Ectodermal cell (in vitro differentiated cells): ENCODE measurements around the gene VPREB3.

Source experiments
- H3K27ac ChIP-seq: 2 replicates; pipeline ENCODE4 v1.7.0; 2013; ENCODE audit warnings: mild to moderate bottlenecking, low read depth, low read length; ENCODE audit not compliant: insufficient read depth, poor library complexity, severe bottlenecking
- H3K27me3 ChIP-seq: 2 replicates; pipeline ENCODE4 v1.7.0; 2013; ENCODE audit warnings: mild to moderate bottlenecking, low read length; ENCODE audit not compliant: insufficient read depth, control insufficient read depth, poor library complexity, severe bottlenecking
- H3K36me3 ChIP-seq: one replicate; pipeline ENCODE4 v1.7.0; 2013; ENCODE audit warnings: low read length; ENCODE audit not compliant: control insufficient read depth, insufficient read depth
- H3K4me1 ChIP-seq: one replicate; pipeline ENCODE4 v1.7.0; 2013; ENCODE audit warnings: low read length; ENCODE audit not compliant: control insufficient read depth, insufficient read depth
- H3K4me3 ChIP-seq: 2 replicates; pipeline ENCODE4 v1.7.0; 2013; ENCODE audit warnings: low read depth, low read length, control low read depth; ENCODE audit not compliant: insufficient read depth
- H3K9me3 ChIP-seq: 2 replicates; pipeline ENCODE4 v1.7.0; 2013; ENCODE audit warnings: mild to moderate bottlenecking, low read length, moderate library complexity; ENCODE audit not compliant: control insufficient read depth
- WGBS, 2 experiments: methylation state at CpG; one replicate each; pipeline ENCODE4 v1.1.7; 2013; ENCODE audit warnings: missing lambda C conversion rate in 2 of 2; 5-methylcytosine and 5-hydroxymethylcytosine counted together

Gene VPREB3

DNA sequence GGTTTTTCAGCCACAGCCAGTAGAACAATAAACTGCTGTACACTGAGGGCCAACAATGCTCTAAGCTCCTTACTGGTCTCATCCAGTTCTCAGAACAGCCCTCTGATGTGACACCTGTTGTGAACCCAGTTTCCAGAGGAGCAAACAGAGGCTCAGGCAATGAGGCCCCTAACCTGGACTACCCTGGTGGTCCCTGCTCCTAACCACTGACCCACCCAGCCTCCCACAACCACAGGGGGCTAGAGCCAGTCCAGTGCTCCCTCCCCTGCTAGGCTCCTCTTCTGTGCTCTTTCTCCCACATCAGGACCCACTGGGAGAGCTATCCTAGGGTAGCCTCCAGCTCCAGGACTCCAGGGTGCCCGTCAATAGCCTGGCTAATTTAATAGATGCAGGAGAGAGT lies 28.5 kb upstream of the VPREB3 start:
- H3K9me3 ChIP-seq: no peaks in the 10 kb centered on the region
- peaks cover 4% of the 10 kb centered on the region for H3K4me1 ChIP-seq
- no peak overlapping the region for H3K27ac ChIP-seq
- no peaks in the 10 kb centered on the region for H3K36me3 ChIP-seq
- no peak overlapping the region for H3K4me3 ChIP-seq
- no peaks in the 10 kb centered on the region for H3K27me3 ChIP-seq
- 89 to 92% methylated on average over 1 of the region's 1 CpG for WGBS, 2 experiments

GRCh38 chr22:23782252-23782651 lies 28.0 kb upstream of the VPREB3 start:
- Histone ChIP-seq H3K4me3 (no peak overlapping the region), H3K4me1 (peaks cover 4% of the 10 kb centered on the region), H3K27ac (no peak overlapping the region), H3K9me3 (no peaks in the 10 kb centered on the region), H3K27me3 (no peaks in the 10 kb centered on the region), H3K36me3 (no peaks in the 10 kb centered on the region)
- 94 to 96% methylated on average over 16 of the region's 16 CpGs for WGBS, 2 experiments

GRCh38 chr22:23781511-23782183 lies 27.4 kb upstream of the VPREB3 start:
- peaks cover 4% of the 10 kb centered on the region for H3K4me1 ChIP-seq
- H3K9me3 ChIP-seq: no peaks in the 10 kb centered on the region
- H3K4me3 ChIP-seq: no peak overlapping the region
- H3K36me3 ChIP-seq: no peaks in the 10 kb centered on the region
- WGBS, 2 experiments: 88% methylated on average over 14 of the region's 14 CpGs
- no peaks in the 10 kb centered on the region for H3K27me3 ChIP-seq
- no peak overlapping the region for H3K27ac ChIP-seq

GRCh38 chr22:23781065-23781464 lies 26.8 kb upstream of the VPREB3 start:
- Histone ChIP-seq H3K9me3 (no peaks in the 10 kb centered on the region), H3K4me1 (peaks cover 1% of the 10 kb centered on the region), H3K27me3 (no peaks in the 10 kb centered on the region), H3K36me3 (no peaks in the 10 kb centered on the region), H3K27ac (no peak overlapping the region), H3K4me3 (no peak overlapping the region)
- WGBS, 2 experiments: 86 to 88% methylated on average over 15 of the region's 15 CpGs

DNA sequence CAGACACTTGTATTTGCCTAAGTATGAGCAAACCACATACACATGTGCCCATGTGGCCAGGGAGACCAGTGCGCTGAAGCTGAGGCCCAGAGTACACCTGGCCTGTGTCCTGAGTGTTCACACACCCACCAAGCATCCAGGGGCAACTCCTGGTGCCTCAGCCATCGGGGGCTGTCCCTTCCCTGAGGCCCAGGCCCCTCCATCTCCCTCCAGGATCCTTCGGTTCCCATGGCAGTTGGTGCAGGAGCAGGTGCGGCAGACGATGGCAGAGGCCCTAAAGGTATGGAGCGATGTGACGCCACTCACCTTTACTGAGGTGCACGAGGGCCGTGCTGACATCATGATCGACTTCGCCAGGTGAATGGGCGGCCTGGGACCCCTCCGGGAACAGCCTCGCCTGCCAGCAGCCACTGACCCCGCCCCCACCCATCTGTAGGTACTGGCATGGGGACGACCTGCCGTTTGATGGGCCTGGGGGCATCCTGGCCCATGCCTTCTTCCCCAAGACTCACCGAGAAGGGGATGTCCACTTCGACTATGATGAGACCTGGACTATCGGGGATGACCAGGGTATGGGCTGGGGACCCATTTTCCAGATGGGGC lies 26.0 kb upstream of the VPREB3 start:
- Histone ChIP-seq H3K9me3 (no peaks in the 10 kb centered on the region), H3K4me3 (no peak overlapping the region), H3K27me3 (no peaks in the 10 kb centered on the region), H3K27ac (no peak overlapping the region), H3K4me1 (no peaks in the 10 kb centered on the region), H3K36me3 (no peaks in the 10 kb centered on the region)
- 89% methylated on average over 20 of the region's 20 CpGs for WGBS, 2 experiments

GRCh38 chr22:23779731-23780130 lies 25.5 kb upstream of the VPREB3 start:
- Histone ChIP-seq H3K27ac (no peak overlapping the region), H3K27me3 (no peaks in the 10 kb centered on the region), H3K4me3 (no peak overlapping the region), H3K4me1 (peaks cover 4% of the 10 kb centered on the region), H3K9me3 (no peaks in the 10 kb centered on the region), H3K36me3 (no peaks in the 10 kb centered on the region)
- 94 to 96% methylated on average over 5 of the region's 5 CpGs for WGBS, 2 experiments

DNA sequence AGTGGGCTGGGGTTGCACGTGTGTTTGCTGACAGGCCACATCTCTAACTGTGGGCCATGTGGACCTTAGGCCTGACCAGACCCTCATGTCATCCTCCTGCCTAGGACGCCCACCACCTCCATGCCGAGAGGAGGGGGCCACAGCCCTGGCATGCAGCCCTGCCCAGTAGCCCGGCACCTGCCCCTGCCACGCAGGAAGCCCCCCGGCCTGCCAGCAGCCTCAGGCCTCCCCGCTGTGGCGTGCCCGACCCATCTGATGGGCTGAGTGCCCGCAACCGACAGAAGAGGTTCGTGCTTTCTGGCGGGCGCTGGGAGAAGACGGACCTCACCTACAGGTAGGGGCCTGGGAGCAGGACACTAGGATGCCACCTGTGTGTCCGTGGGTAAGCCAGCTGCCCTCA lies 24.9 kb upstream of the VPREB3 start:
- Histone ChIP-seq H3K4me3 (no peak overlapping the region), H3K27ac (no peak overlapping the region), H3K36me3 (no peaks in the 10 kb centered on the region), H3K27me3 (peaks cover 4% of the 10 kb centered on the region), H3K9me3 (no peaks in the 10 kb centered on the region), H3K4me1 (peaks cover 9% of the 10 kb centered on the region)
- 92 to 94% methylated on average over 16 of the region's 16 CpGs for WGBS, 2 experiments

DNA sequence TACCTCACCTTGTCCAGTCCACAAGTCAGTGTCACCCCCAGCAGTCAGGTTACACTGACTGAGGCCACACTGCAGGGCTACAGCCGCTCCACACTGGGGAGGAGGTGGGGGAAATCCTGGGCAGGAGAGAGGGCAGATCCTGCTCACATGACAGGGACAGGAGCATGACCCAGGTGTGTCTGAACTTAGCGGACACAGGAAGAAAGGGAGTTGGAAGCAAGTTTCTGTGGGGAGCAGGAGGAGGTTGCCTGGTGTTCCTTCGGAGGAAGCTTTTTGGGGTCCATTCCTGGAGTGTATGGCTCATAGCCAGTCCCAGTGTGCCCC lies 24.3 kb upstream of the VPREB3 start:
- no peaks in the 10 kb centered on the region for H3K36me3 ChIP-seq
- WGBS, 2 experiments: 93 to 94% methylated on average over 3 of the region's 3 CpGs
- peaks cover 9% of the 10 kb centered on the region for H3K27me3 ChIP-seq
- no peak overlapping the region for H3K4me3 ChIP-seq
- peaks cover 13% of the 10 kb centered on the region for H3K4me1 ChIP-seq
- no peaks in the 10 kb centered on the region for H3K9me3 ChIP-seq
- H3K27ac ChIP-seq: no peak overlapping the region

DNA sequence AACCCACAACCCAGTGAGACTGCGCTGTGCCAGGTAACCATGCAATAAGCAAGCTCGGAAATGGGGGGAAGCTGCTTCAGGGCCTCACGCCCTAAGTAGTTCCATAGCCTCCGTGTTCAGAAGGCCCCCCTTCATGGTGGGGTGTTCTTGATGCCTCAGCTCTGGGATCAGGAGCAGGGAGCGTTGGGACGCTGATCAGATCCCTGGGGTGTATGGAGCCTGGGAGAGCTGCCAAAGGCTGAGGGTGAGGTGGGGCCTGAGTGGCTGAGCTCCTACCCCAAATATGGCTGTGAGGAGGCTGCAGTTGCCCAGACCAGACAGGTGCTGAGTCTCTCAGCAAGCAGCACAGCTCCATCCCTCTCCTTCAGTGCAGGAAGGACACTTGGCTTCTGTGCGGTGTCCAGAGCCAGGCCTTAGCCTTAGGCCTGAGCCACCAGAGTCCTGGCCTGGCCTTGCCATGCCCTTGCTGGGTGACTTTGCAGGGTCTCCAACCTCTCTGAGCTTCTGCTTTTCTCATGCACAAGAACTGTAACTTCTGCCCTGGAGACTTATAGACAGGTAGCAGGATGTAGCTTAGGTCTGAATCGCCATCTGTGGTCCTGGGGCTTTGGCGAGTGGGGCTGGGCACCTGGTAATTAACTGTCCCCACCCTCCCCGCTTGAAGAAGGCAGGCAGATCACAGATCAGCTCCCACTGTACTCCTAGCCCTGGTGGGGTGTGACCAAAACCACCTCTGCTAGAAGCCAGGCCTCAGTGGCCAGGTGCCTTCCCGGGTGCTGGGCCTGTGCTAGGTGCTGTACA lies 23.8 kb upstream of the VPREB3 start:
- WGBS, 2 experiments: 93% methylated on average over 11 of the region's 11 CpGs

GRCh38 chr22:23775779-23776375 lies 21.7 kb upstream of the VPREB3 start:
- no peak overlapping the region for H3K4me3 ChIP-seq
- peaks cover 18% of the 10 kb centered on the region for H3K27me3 ChIP-seq
- no peaks in the 10 kb centered on the region for H3K36me3 ChIP-seq
- 81 to 82% methylated on average over 3 of the region's 3 CpGs for WGBS, 2 experiments
- no peaks in the 10 kb centered on the region for H3K9me3 ChIP-seq
- peaks cover 13% of the 10 kb centered on the region for H3K4me1 ChIP-seq
- H3K27ac ChIP-seq: no peak overlapping the region

More for the DNA sequence above, 23.8 kb upstream of the VPREB3 start:
- H3K27me3 ChIP-seq: peaks cover 15% of the 10 kb centered on the region
- H3K4me3 ChIP-seq: no peak overlapping the region
- H3K4me1 ChIP-seq: peaks cover 13% of the 10 kb centered on the region
- no peak overlapping the region for H3K27ac ChIP-seq
- H3K36me3 ChIP-seq: no peaks in the 10 kb centered on the region
- H3K9me3 ChIP-seq: no peaks in the 10 kb centered on the region
